A673 (cell line): Measurements from ENCODE around the gene EXO5.

Source experiments
- CTCF ChIP-seq: fragments of 300-800, 200-600 bp; sonication (generic); conservative IDR thresholded peaks from 2 replicates; pipeline ENCODE4 v1.5.1; 2017; ENCODE audit warnings: low read depth, mild to moderate bottlenecking, antibody characterized with exemption, low read length, moderate library complexity, mixed read lengths
- EZH2 ChIP-seq: fragments of 200-600 bp; sonication (generic); IDR thresholded peaks from 2 replicates; pipeline ENCODE4 v1.6.1; 2017; ENCODE audit warnings: borderline replicate concordance, low read depth, mild to moderate bottlenecking, mixed read lengths, antibody characterized with exemption, low read length; ENCODE audit not compliant: poor library complexity, severe bottlenecking

GRCh38 chr1:40469327-40469726 lies 39.2 kb upstream of the EXO5 start:
- TF ChIP-seq CTCF (no peak), EZH2 (no peak)
